HG03060 (cell line): ENCODE measurements around the gene CHST12.

Experiments
- ATAC-seq: cut with Tn5 transposase; IDR thresholded peaks from one replicate; pipeline ENCODE4 v1.9.1; 2021; ENCODE audit warnings: low read depth, moderate number of reproducible peaks; ENCODE audit not compliant: unreplicated experiment

The CHST12 gene

GRCh38 chr7:2433713-2434550 lies 30.5 kb downstream of the CHST12 start:
- ATAC-seq = no peak

GRCh38 chr7:2435146-2435545 lies 31.7 kb downstream of the CHST12 start:
- no peak for ATAC-seq

GRCh38 chr7:2436341-2437104 lies 33.1 kb downstream of the CHST12 start:
- no peak for ATAC-seq

- no peak for ATAC-seq
These were observed 33.7 kb downstream of the CHST12 start for GRCh38 chr7:2437136-2437535.

- ATAC-seq = no peak
These were observed 34.2 kb downstream of the CHST12 start for GRCh38 chr7:2437537-2438148.

- ATAC-seq = no peak
These were observed 34.8 kb downstream of the CHST12 start for GRCh38 chr7:2438186-2438585.

- no peak for ATAC-seq
These were observed 35.4 kb downstream of the CHST12 start for GRCh38 chr7:2438775-2439174.

- no peak for ATAC-seq
These were observed 37.3 kb downstream of the CHST12 start for GRCh38 chr7:2440608-2441245.

- ATAC-seq = no peak
These were observed 38.1 kb downstream of the CHST12 start for GRCh38 chr7:2441430-2442058.

GRCh38 chr7:2443491-2443890 lies 40.1 kb downstream of the CHST12 start:
- no peak for ATAC-seq

GRCh38 chr7:2444476-2444875 lies 41.1 kb downstream of the CHST12 start:
- ATAC-seq = no peak

GRCh38 chr7:2445047-2445446 lies 41.6 kb downstream of the CHST12 start:
- ATAC-seq = no peak

GRCh38 chr7:2445898-2446555 lies 42.6 kb downstream of the CHST12 start:
- no peak for ATAC-seq

- no peak for ATAC-seq
These were observed 43.3 kb downstream of the CHST12 start for GRCh38 chr7:2446676-2447075.

GRCh38 chr7:2450198-2451107 lies 47.0 kb downstream of the CHST12 start:
- no peak for ATAC-seq

GRCh38 chr7:2451171-2452073 lies 48.0 kb downstream of the CHST12 start:
- no peak for ATAC-seq

- ATAC-seq = no peak
These were observed 48.7 kb downstream of the CHST12 start for GRCh38 chr7:2452074-2452507.
